GM12892 (cell line): ENCODE measurements around the gene PPM1L.

Experiments used
- POLR2A ChIP-seq: IDR thresholded peaks from 2 replicates; pipeline ENCODE4 v1.6.1; 2011; ENCODE audit warnings: low read depth, low read length, control low read depth
- TAF1 ChIP-seq: IDR thresholded peaks from 2 replicates; pipeline ENCODE4 v1.6.1; 2011; ENCODE audit warnings: low read depth, mild to moderate bottlenecking, control low read depth, low read length, borderline replicate concordance

- TF ChIP-seq TAF1 (no peak), POLR2A (no peak)
Observed at GRCh38 chr3:160973067-160973809, 217.2 kb downstream of the PPM1L start.
